OCI-LY3 (cell line): ENCODE results near the gene TTC6.

ENCODE experiments used
- H2AFZ ChIP-seq: fragments of 200-600, 300-600 bp; shearing (Covaris generic); 2 replicates; pipeline ENCODE4 v1.6.0; 2014; ENCODE audit warnings: antibody characterized with exemption, low read depth, low read length
- H3K27ac ChIP-seq: fragments of 200-600, 300-600 bp; sonication (generic); 2 replicates; pipeline ENCODE4 v1.5.1; 2014; ENCODE audit warnings: mild to moderate bottlenecking, low read length, moderate library complexity, mixed read lengths
- H3K27me3 ChIP-seq: fragments of 200-600, 300-600 bp; sonication (generic); 2 replicates; pipeline ENCODE4 v1.6.1; 2014; ENCODE audit warnings: low read depth, low read length, mixed read lengths
- H3K36me3 ChIP-seq: fragments of 200-600, 300-600 bp; sonication (generic); replicated peaks from 2 replicates; pipeline ENCODE3; 2014; ENCODE audit warnings: low read depth, low read length, mixed read lengths
- H3K4me1 ChIP-seq: fragments of 300-600, 200-600 bp; sonication (generic); 2 replicates; pipeline ENCODE4 v1.6.1; 2014; ENCODE audit warnings: low read length, mixed read lengths
- H3K4me2 ChIP-seq: fragments of 200-600, 300-600 bp; sonication (generic); 2 replicates; pipeline ENCODE4 v1.6.1; 2014; ENCODE audit warnings: low read length, mixed read lengths
- H3K4me3 ChIP-seq: fragments of 300-600, 200-600 bp; sonication (generic); 2 replicates; pipeline ENCODE4 v1.5.1; 2014; ENCODE audit warnings: antibody characterized with exemption, mild to moderate bottlenecking, low read length, moderate library complexity
- H3K79me2 ChIP-seq: fragments of 300-600, 200-600 bp; shearing (Covaris generic); 2 replicates; pipeline ENCODE4 v1.6.1; 2014; ENCODE audit warnings: mild to moderate bottlenecking, low read length, mixed read lengths
- H3K9ac ChIP-seq: fragments of 300-600, 200-600 bp; shearing (Covaris generic); 2 replicates; pipeline ENCODE4 v1.6.0; 2014; ENCODE audit warnings: mild to moderate bottlenecking, low read length, moderate library complexity
- H3K9me3 ChIP-seq: fragments of 200-600, 300-600 bp; shearing (Covaris generic); 2 replicates; pipeline ENCODE4 v1.6.1; 2014; ENCODE audit warnings: low read length, mixed read lengths; ENCODE audit not compliant: insufficient read depth
- H4K20me1 ChIP-seq: fragments of 200-600, 300-600 bp; sonication (generic); 2 replicates; pipeline ENCODE4 v1.6.1; 2016; ENCODE audit warnings: low read length, mixed read lengths; ENCODE audit not compliant: insufficient read depth
- EZH2phosphoT487 ChIP-seq: fragments of 200-600 bp; shearing (Covaris generic); IDR thresholded peaks from 2 replicates; pipeline ENCODE4 v1.6.1; 2018; ENCODE audit warnings: antibody characterized with exemption, mixed run types, low read depth
- TF ChIP-seq, protein P1 (sequence below): fragments of 200-600, 300-600 bp; sonication (generic); IDR thresholded peaks from 2 replicates; pipeline ENCODE4 v1.5.1; 2014; ENCODE audit warnings: antibody characterized with exemption, low read length, low read depth

The TTC6 gene

DNA sequence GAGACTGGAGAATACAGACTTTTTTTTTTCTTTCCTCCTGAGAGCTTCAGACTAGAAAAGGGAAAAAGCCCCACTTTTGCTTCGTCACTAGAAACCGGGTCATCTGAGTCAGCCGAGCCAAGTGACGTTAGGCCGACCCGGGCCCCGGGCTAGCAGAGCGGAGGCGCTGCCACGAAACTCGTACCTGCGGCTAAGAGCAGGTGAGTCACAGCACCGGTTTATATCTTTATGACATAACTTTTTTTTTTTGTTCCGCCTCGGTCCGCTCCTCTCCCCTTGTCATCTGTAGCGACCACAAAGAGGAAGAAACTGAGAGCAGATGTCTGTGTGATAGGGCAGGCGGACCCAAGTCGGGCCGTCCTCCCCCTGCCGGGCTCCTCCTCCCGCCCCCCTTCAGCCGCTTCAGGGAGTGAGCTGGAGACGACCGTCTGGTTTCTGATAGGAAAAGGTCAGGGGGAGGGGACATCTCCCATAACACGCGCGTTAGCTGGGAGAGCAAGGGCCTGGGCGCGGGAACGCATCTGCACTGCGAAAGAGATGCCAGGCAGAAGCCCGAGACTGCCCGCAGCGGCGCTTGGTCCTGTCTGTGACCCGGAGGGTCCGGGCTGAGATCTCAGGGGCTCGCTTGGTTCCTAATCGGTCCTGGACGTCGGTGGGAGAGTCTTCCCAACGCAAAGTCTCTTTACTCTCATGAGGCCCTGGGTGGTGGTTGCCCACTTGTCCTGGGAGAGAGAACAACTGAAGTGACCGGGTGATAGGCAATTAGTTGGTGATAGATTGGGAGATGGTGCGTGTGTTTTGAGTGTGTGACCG lies 586 bp downstream of the TTC6 start:
- no peaks in the 10 kb centered on the region for H3K4me1 ChIP-seq

DNA sequence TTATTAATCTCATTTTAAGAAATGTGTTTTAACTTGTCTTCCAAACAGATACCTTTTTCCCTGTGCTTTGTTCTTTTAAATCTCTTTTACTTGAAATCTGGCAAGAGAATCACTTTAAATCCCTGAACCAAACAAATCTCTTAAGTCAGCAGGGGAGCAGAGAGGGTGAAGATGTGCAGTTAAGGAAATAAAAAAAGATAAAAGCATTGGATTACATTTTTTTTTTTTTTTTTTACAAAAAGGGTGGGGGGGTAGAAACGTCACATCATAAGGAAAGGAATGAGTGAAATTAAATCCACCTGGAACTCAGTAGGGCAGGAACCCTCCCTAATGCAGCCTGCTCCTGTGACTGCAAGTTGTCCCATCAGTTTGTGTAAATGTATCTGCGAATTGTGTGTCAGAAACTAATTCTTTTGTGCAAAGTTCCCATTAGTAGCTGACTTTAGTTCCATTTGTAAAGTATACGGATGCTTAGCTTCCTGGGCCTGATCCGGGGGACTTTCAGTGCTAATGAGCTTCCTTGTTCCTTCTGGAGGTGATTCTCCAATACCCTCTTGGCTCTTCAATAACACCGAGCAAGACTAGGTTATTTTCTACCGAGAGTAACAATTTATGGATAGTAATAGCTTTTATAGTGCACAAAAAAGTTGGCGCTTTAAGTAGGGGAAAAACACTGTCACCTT lies 1.5 kb downstream of the TTC6 start:
- no peak overlapping the region for H3K4me3 ChIP-seq
- no peaks in the 10 kb centered on the region for H3K79me2 ChIP-seq

More for the DNA sequence above, 586 bp downstream of the TTC6 start:
- no peak overlapping the region for H2AFZ ChIP-seq
- H4K20me1 ChIP-seq: no peaks in the 10 kb centered on the region
- H3K9me3 ChIP-seq: no peaks in the 10 kb centered on the region
- no peaks in the 10 kb centered on the region for H3K79me2 ChIP-seq
- TF ChIP-seq, protein P1, sequence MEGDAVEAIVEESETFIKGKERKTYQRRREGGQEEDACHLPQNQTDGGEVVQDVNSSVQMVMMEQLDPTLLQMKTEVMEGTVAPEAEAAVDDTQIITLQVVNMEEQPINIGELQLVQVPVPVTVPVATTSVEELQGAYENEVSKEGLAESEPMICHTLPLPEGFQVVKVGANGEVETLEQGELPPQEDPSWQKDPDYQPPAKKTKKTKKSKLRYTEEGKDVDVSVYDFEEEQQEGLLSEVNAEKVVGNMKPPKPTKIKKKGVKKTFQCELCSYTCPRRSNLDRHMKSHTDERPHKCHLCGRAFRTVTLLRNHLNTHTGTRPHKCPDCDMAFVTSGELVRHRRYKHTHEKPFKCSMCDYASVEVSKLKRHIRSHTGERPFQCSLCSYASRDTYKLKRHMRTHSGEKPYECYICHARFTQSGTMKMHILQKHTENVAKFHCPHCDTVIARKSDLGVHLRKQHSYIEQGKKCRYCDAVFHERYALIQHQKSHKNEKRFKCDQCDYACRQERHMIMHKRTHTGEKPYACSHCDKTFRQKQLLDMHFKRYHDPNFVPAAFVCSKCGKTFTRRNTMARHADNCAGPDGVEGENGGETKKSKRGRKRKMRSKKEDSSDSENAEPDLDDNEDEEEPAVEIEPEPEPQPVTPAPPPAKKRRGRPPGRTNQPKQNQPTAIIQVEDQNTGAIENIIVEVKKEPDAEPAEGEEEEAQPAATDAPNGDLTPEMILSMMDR: no peak
- no peak for TF ChIP-seq EZH2phosphoT487
- no peak overlapping the region for H3K4me3 ChIP-seq
- H3K36me3 ChIP-seq: no peaks in the 10 kb centered on the region
- no peak overlapping the region for H3K27ac ChIP-seq
- no peak overlapping the region for H3K9ac ChIP-seq
- no peaks in the 10 kb centered on the region for H3K27me3 ChIP-seq
- H3K4me2 ChIP-seq: no peak overlapping the region

DNA sequence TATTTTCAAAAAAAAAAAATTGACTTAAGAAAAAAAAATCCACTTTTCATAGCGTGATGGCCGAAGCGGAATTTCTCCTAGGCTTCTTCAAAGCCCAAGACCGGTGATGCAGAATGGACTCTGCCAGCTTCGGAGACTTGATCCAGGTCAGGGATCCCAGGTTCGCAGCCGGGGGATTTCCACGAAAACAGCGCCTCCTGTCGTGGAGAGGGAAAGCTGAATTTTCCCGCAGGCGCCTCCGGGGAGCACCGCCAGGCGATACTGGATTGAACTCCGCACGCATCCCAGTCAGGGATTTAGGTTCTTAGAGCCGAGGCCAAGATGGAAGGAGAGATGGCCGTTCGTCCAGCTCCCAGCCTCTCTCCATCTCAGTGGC lies 2.1 kb downstream of the TTC6 start:
- Histone ChIP-seq H3K9ac (no peak overlapping the region), H3K27ac (no peak overlapping the region), H3K4me1 (no peaks in the 10 kb centered on the region), H3K79me2 (no peaks in the 10 kb centered on the region), H3K4me3 (no peak overlapping the region), H3K9me3 (no peaks in the 10 kb centered on the region), H2AFZ (no peak overlapping the region), H3K27me3 (no peaks in the 10 kb centered on the region), H4K20me1 (no peaks in the 10 kb centered on the region), H3K4me2 (no peak overlapping the region), H3K36me3 (no peaks in the 10 kb centered on the region)
- TF ChIP-seq EZH2phosphoT487: no peak
- TF ChIP-seq, protein P1: no peak

More for the DNA sequence above, 1.5 kb downstream of the TTC6 start:
- no peak overlapping the region for H3K4me2 ChIP-seq
- no peak overlapping the region for H3K27ac ChIP-seq
- H3K27me3 ChIP-seq: no peaks in the 10 kb centered on the region
- no peak overlapping the region for H3K9ac ChIP-seq
- TF ChIP-seq, protein P1: no peak
- no peak for TF ChIP-seq EZH2phosphoT487
- H3K36me3 ChIP-seq: no peaks in the 10 kb centered on the region
- no peaks in the 10 kb centered on the region for H3K4me1 ChIP-seq
- no peak overlapping the region for H2AFZ ChIP-seq
- no peaks in the 10 kb centered on the region for H4K20me1 ChIP-seq
- no peaks in the 10 kb centered on the region for H3K9me3 ChIP-seq

DNA sequence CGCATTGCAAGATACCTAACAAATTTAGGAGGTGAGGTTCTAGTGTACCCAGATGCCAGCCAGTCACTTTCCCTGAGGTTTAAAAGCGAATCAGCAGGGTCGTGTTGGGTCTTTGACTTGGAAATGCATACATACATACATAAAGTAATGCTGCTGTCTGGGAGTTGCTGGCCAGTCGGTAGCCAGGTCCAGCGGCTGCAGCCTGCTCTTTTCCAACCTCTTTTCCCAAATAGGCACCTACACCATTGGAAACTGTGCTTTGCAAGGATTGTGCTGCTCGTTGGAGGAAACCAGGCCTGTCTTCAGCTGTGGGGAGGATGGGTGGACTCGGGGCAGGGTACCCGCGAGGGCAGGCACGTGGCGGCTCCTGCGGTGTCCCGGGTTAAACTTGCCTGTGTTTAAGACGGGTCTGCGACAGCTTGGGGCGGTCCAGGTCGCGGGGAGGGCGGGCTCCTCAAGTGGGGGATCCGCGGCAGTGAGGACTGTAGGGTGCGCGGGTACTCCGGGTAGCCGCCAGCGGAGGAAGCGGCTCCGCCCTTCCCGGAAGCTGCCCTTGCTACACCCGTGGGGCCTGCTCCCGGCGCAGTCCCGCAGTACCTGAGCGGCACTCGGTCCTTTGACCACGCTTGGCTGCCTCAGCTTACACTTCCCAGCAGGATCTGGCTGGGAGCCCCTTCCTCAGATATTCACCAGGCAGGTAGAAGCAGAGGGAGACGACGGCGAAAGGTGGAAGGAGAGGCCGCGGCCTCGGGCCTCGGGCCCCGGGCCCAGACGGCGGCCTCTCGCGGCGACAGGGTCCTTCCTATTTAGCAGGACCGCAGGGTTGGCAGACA lies 2.7 kb downstream of the TTC6 start:
- Histone ChIP-seq H2AFZ (no peak overlapping the region), H3K79me2 (no peaks in the 10 kb centered on the region), H3K9ac (no peak overlapping the region), H3K4me2 (no peak overlapping the region), H3K36me3 (no peaks in the 10 kb centered on the region), H4K20me1 (no peaks in the 10 kb centered on the region), H3K9me3 (no peaks in the 10 kb centered on the region), H3K27ac (no peak overlapping the region), H3K27me3 (no peaks in the 10 kb centered on the region), H3K4me3 (no peak overlapping the region), H3K4me1 (no peaks in the 10 kb centered on the region)
- TF ChIP-seq, protein P1: no peak
- TF ChIP-seq EZH2phosphoT487: no peak
